Spleen (tissue), 7 donors: ENCODE measurements around the gene TRAM2.

ENCODE experiments used
- POLR2AphosphoS5 ChIP-seq, 3 donors: sonication (generic); formaldehyde crosslinking; IDR thresholded peaks; one replicate each; pipeline ENCODE4 v1.5.1; 2017; ENCODE audit warnings: antibody characterized with exemption in 3 of 3
- TF ChIP-seq, protein P1 (sequence below), 11 experiments: fragments of 200-600 bp in 7 of 11; fragments of 450-650 bp in 4 of 11; sonication (generic) in 4 of 11; IDR thresholded peaks in 8 of 11; conservative IDR thresholded peaks in 3 of 11; 1 replicate in 7 of 11; 2 replicates in 4 of 11; pipeline versions ENCODE4 v1.4.0 to v1.8.0; 2016 to 2021; ENCODE audit warnings: antibody characterized with exemption in 11 of 11, inconsistent platforms in 4 of 11, mild to moderate bottlenecking in 1 of 11
- donor health status: DM: no; HTN: no; CAD: no; lungs with moderate emphysema.
- donor health status: DM: no; HTN: no; CAD: no.
- donor health status: DM: no; HTN: no; CAD: no.

DNA sequence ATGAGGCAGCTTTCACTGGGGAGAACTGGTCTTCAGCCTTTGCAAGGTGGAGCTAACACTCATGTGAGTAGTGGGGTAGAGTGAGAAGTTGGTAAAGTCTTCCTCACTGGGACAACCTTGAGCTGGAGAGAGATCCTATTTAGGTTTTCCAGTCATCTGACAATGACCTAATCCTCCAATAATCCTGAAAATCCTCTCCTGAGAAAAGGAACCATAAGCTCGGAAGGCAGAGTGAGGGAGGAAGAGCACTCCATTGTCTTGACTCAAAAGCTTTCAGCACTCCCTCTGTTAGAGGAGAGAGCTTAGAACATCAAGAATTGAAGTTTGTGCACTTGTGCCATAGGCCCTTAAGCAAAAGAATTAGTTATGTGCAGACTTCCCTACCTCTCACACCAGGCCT is 77.8 kb downstream of the TRAM2 start:
- TF ChIP-seq, protein P1, sequence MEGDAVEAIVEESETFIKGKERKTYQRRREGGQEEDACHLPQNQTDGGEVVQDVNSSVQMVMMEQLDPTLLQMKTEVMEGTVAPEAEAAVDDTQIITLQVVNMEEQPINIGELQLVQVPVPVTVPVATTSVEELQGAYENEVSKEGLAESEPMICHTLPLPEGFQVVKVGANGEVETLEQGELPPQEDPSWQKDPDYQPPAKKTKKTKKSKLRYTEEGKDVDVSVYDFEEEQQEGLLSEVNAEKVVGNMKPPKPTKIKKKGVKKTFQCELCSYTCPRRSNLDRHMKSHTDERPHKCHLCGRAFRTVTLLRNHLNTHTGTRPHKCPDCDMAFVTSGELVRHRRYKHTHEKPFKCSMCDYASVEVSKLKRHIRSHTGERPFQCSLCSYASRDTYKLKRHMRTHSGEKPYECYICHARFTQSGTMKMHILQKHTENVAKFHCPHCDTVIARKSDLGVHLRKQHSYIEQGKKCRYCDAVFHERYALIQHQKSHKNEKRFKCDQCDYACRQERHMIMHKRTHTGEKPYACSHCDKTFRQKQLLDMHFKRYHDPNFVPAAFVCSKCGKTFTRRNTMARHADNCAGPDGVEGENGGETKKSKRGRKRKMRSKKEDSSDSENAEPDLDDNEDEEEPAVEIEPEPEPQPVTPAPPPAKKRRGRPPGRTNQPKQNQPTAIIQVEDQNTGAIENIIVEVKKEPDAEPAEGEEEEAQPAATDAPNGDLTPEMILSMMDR (IDR thresholded peaks at IDR 0.05 in 8 of 11, conservative IDR thresholded peaks at IDR 0.05 in 3 of 11), result no peak
- no peak for TF ChIP-seq POLR2AphosphoS5 (IDR thresholded peaks at IDR 0.05)
